ENCODE measurements around the gene SLC26A6. TPM values are rescaled to one million over a fixed set of nuclear protein-coding genes. Genes with fewer than 3 reads are reported as not detected.

Gene SLC26A6
- total and polyA plus RNA-seq, 10 of the 15 experiments (the other 5 are each of a cell fraction or from before 2014, with no cell fraction given) = 2.1 to 24.9 (median 13.3) TPM

DNA sequence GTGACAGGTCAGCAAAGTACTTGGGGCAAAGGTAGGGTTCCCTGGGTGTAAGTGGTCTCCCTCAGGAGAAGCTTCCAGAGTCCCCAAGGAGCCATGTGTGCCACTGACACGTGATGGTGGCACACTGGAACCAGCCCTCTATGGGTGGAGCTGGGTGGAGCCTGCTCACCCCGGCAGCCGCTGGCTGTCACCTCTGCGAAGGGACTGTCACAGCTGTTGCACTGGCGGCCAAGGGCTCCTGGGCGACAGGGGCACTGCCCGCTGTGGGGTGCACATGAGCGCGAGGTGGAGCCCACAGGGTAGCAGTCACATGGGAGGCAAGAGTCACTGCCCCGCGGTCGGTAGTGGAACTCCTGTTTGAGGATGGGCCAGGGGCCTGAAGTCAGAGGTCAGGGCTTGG lies 15.5 kb upstream of the SLC26A6 start:
- Histone ChIP-seq H3K9ac (ENCODE audit: control insufficient read depth, insufficient read depth, low read length) (no peak overlapping the region), H3K27me3 (replicated peaks in 1 of 2; ENCODE audit: control insufficient read depth in 2 of 2, insufficient read depth in 2 of 2, low read length in 1 of 2) (peaks cover 0 to 2% of the 10 kb centered on the region in 2 experiments; a peak in 1 of 4 replicates), H3K4me2 (ENCODE audit: control insufficient read depth, insufficient read depth) (no peak overlapping the region), H3K36me3 (ENCODE audit: control insufficient read depth in 2 of 2, insufficient read depth in 2 of 2, low read length in 1 of 2) (no peaks in the 10 kb centered on the region), H4K20me1 (ENCODE audit: control insufficient read depth, insufficient read depth) (no peaks in the 10 kb centered on the region; the same call in 1 of the 2 replicates), H3K27ac (ENCODE audit: control insufficient read depth, insufficient read depth) (no peak overlapping the region), H3K4me3 (no peak overlapping the region), H3K79me2 (ENCODE audit: control insufficient read depth, insufficient read depth, low read length) (no peaks in the 10 kb centered on the region), H3K4me1 (ENCODE audit: control insufficient read depth, insufficient read depth, low read length) (no peaks in the 10 kb centered on the region), H3K9me3 (replicated peaks; ENCODE audit: control insufficient read depth, insufficient read depth, low read length) (no peaks in the 10 kb centered on the region), H2AFZ (ENCODE audit: control insufficient read depth, low read depth, low read length) (no peak overlapping the region)
- in situ Hi-C loops (cut with MboI) = no loop called here
- ChIA-PET CTCF (no interaction called here), POLR2A (no interaction called here), RAD21 (ENCODE audit: unreplicated experiment) (no interaction called here), SMC1A (ENCODE audit: uncharacterized antibody, unreplicated experiment) (interaction anchor here (1.4 kb wide), 1 partner anchor 16 kb away, joined by 3 read pairs; the partner anchor contains the start of gene SLC26A6)
- intact Hi-C loops (cut with micrococcal nuclease; ENCODE audit: unreplicated experiment) = no loop called here
- DNase-seq (ENCODE audit: low read depth, low spot score) = no peak
- no peak for TF ChIP-seq CHD4 (IDR thresholded peaks at IDR 0.05)
- no peak for TF ChIP-seq SMAD1 (IDR thresholded peaks at IDR 0.05; ENCODE audit: low read depth, partially characterized antibody)
- TF ChIP-seq, protein P1, sequence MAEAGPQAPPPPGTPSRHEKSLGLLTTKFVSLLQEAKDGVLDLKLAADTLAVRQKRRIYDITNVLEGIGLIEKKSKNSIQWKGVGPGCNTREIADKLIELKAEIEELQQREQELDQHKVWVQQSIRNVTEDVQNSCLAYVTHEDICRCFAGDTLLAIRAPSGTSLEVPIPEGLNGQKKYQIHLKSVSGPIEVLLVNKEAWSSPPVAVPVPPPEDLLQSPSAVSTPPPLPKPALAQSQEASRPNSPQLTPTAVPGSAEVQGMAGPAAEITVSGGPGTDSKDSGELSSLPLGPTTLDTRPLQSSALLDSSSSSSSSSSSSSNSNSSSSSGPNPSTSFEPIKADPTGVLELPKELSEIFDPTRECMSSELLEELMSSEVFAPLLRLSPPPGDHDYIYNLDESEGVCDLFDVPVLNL (IDR thresholded peaks at IDR 0.05; ENCODE audit: low read depth, low read length) = no peak
- TF ChIP-seq SIN3A (IDR thresholded peaks at IDR 0.05; ENCODE audit: low read depth, low read length) = no peak
- TF ChIP-seq GABPA (IDR thresholded peaks at IDR 0.05; ENCODE audit: low read depth) = no peak
- no peak for TF ChIP-seq PML (IDR thresholded peaks at IDR 0.05; ENCODE audit: low read length)
- TF ChIP-seq, protein P2, sequence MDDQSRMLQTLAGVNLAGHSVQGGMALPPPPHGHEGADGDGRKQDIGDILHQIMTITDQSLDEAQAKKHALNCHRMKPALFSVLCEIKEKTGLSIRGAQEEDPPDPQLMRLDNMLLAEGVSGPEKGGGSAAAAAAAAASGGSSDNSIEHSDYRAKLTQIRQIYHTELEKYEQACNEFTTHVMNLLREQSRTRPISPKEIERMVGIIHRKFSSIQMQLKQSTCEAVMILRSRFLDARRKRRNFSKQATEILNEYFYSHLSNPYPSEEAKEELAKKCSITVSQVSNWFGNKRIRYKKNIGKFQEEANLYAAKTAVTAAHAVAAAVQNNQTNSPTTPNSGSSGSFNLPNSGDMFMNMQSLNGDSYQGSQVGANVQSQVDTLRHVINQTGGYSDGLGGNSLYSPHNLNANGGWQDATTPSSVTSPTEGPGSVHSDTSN (IDR thresholded peaks at IDR 0.05; ENCODE audit: insufficient replicate concordance, low read depth, low read length) = no peak
- no peak for TF ChIP-seq RAD51 (IDR thresholded peaks at IDR 0.05)
- no TSS peak for BruUV-seq (replicated peaks)
- WGBS (ENCODE audit: insufficient coverage, insufficient replicate concordance, low lambda C conversion rate, missing lambda C conversion rate) = 54% methylated on average over 12 of the region's 12 CpGs
- 0 out of 3 replicates have a peak, but pooled peaks have one; percentile 16 for ATAC-seq
- FAIRE-seq = no peak
